B cell (primary cell): ENCODE measurements around the gene CATSPERZ. TPM values are rescaled to one million over a fixed set of nuclear protein-coding genes. Genes with fewer than 3 reads are reported as not detected.

Source experiments
- ATAC-seq: fragments of 200-7000 bp; cut with Tn5 transposase; one replicate; pipeline ENCODE4 v1.10.0; 2021; ENCODE audit warnings: low read depth, mild to moderate bottlenecking, moderate number of reproducible peaks, moderate library complexity
- CTCF ChIA-PET: fragments of 350-600 bp; sonication (Branson Sonifier 250); formaldehyde crosslinking; loops from one replicate; lab custom pipeline; 2021; ENCODE audit warnings: antibody characterized with exemption, inconsistent platforms; lab: Charles Lee
- POLR2A ChIA-PET: fragments of 350-600 bp; sonication (Branson Sonifier 250); formaldehyde crosslinking; loops from one replicate; lab custom pipeline; 2021; ENCODE audit warnings: antibody characterized with exemption; lab: Charles Lee
- DNase-seq: peaks from one replicate; pipeline ENCODE4 v3.0.0; 2013
- H2AFZ ChIP-seq: 2 replicates; pipeline ENCODE4 v1.6.1; 2012; ENCODE audit warnings: mild to moderate bottlenecking, low read depth, low read length; ENCODE audit not compliant: insufficient read depth, poor library complexity, severe bottlenecking
- H3K27ac ChIP-seq, 2 donors: 1 replicate in 1 of 2; 2 replicates in 1 of 2; pipeline ENCODE4 v1.5.1; 2012 to 2013; ENCODE audit warnings: low read length in 2 of 2, mild to moderate bottlenecking in 2 of 2, moderate library complexity in 1 of 2
- H3K27me3 ChIP-seq, 4 experiments: fragments of 200-600 bp in 1 of 4; sonication (generic) in 1 of 4; replicated peaks in 1 of 4; 1 replicate in 2 of 4; 2 replicates in 2 of 4; pipeline versions ENCODE4 v1.6.1 to v1.7.0; 2013 to 2016; ENCODE audit warnings: low read length in 3 of 4, mild to moderate bottlenecking in 2 of 4, mixed read lengths in 1 of 4, moderate library complexity in 1 of 4; ENCODE audit not compliant: insufficient read depth in 4 of 4, control insufficient read depth in 3 of 4; ENCODE audit errors: control extremely low read depth in 1 of 4
- H3K36me3 ChIP-seq, 2 experiments: replicated peaks in 1 of 2; 1 replicate in 1 of 2; 2 replicates in 1 of 2; pipeline versions ENCODE4 v1.6.1 to v1.7.1; 2013; ENCODE audit warnings: low read length in 1 of 2; ENCODE audit not compliant: insufficient read depth in 2 of 2, control insufficient read depth in 1 of 2; ENCODE audit errors: control extremely low read depth in 1 of 2, extremely low read depth in 1 of 2
- H3K4me1 ChIP-seq, 2 donors: fragments of 200-600 bp in 1 of 2; sonication (generic) in 1 of 2; 1 replicate in 1 of 2; 2 replicates in 1 of 2; pipeline versions ENCODE4 v1.5.1 to v1.6.1; 2013 to 2017; ENCODE audit warnings: low read length in 2 of 2; ENCODE audit not compliant: control insufficient read depth in 2 of 2, insufficient read depth in 2 of 2
- H3K4me2 ChIP-seq: replicated peaks from 2 replicates; pipeline ENCODE3; 2012; ENCODE audit warnings: mild to moderate bottlenecking, low read depth, low read length; ENCODE audit not compliant: poor library complexity, severe bottlenecking
- H3K4me3 ChIP-seq, 5 experiments: fragments of 200-600 bp in 1 of 5; sonication (generic) in 1 of 5; 1 replicate in 3 of 5; 2 replicates in 2 of 5; pipeline versions ENCODE4 v1.5.1 to v1.7.0; 2011 to 2016; ENCODE audit warnings: low read length in 4 of 5, mild to moderate bottlenecking in 4 of 5, low read depth in 2 of 5, control low read depth in 1 of 5, moderate library complexity in 1 of 5; ENCODE audit not compliant: insufficient read depth in 1 of 5; ENCODE audit errors: control extremely low read depth in 1 of 5, extremely low read depth in 1 of 5
- H3K79me2 ChIP-seq: fragments of 200-600 bp; sonication (generic); one replicate; pipeline ENCODE4 v1.6.0; 2016; ENCODE audit warnings: low read length; ENCODE audit not compliant: control insufficient read depth, insufficient read depth
- H3K9ac ChIP-seq: fragments of 200-600 bp; sonication (generic); 2 replicates; pipeline ENCODE4 v1.6.1; 2017; ENCODE audit warnings: mild to moderate bottlenecking, low read length, moderate library complexity
- H3K9me3 ChIP-seq, 3 donors: one replicate each; pipeline versions ENCODE4 v1.6.1 to v1.7.1; 2013; ENCODE audit warnings: low read length in 2 of 3; ENCODE audit not compliant: control insufficient read depth in 2 of 3, insufficient read depth in 1 of 3; ENCODE audit errors: control extremely low read depth in 1 of 3
- H4K20me1 ChIP-seq: 2 replicates; pipeline ENCODE4 v1.6.0; 2012; ENCODE audit warnings: mild to moderate bottlenecking, low read length; ENCODE audit not compliant: insufficient read depth, control insufficient read depth, poor library complexity, severe bottlenecking
- H3K27ac Mint-ChIP-seq: one replicate; pipeline ENCODE4 v1.8.0; 2021; ENCODE audit warnings: mixed read lengths
- H3K27me3 Mint-ChIP-seq: one replicate; pipeline ENCODE4 v1.8.0; 2021; ENCODE audit warnings: mixed read lengths
- H3K4me1 Mint-ChIP-seq: one replicate; pipeline ENCODE4 v1.8.0; 2021; ENCODE audit warnings: mixed read lengths
- H3K4me3 Mint-ChIP-seq: one replicate; pipeline ENCODE4 v1.8.0; 2021; ENCODE audit warnings: mixed read lengths
- H3K9me3 Mint-ChIP-seq: one replicate; pipeline ENCODE4 v1.8.0; 2022; ENCODE audit warnings: mixed read lengths; ENCODE audit not compliant: insufficient read depth
- EZH2 ChIP-seq: IDR thresholded peaks from 2 replicates; pipeline ENCODE4 v1.6.1; 2012; ENCODE audit warnings: borderline replicate concordance, low read depth, mild to moderate bottlenecking, moderate library complexity, low read length; ENCODE audit not compliant: insufficient read depth, poor library complexity, severe bottlenecking
- WGBS: methylation state at CpG from one replicate; pipeline ENCODE4 v1.1.5; 2013; ENCODE audit warnings: missing lambda C conversion rate; ENCODE audit not compliant: insufficient coverage; 5-methylcytosine and 5-hydroxymethylcytosine counted together
- intact Hi-C: fragments of 100-400 bp; cut with micrococcal nuclease; formaldehyde crosslinking; loops from one replicate; pipeline ENCODE4 v1.10.0; 2022
- polyA plus RNA-seq: library from polyadenylated mRNA; depleted of rRNA; stranded (reverse); fragments of >200 nt; gene quantifications from 2 replicates; pipeline ENCODE4 v1.2.3, GENCODE V29; 2012
- total RNA-seq, 2 donors: library from RNA; stranded (reverse); fragments of 120-200 nt in 1 of 2; gene quantifications; 1 replicate in 1 of 2; 2 replicates in 1 of 2; pipeline versions ENCODE4 v1.2.3 to v1.2.4, GENCODE V29; 2013 to 2022
- TF ChIP-seq, protein P1 (sequence below): fragments of 200-600 bp; IDR thresholded peaks from one replicate; pipeline ENCODE4 v1.8.0; 2022; ENCODE audit warnings: antibody characterized with exemption, mild to moderate bottlenecking

CATSPERZ gene
- total and polyA plus RNA-seq, 2 donors (not counting 1 experiment from before 2014, with no cell fraction given) = 0.39 TPM; not detected in 1

- no peak overlapping the region for H3K4me3 ChIP-seq
- CTCF ChIA-PET = interaction anchor here (1.3 to 6.8 kb wide), 4 partner anchors 12 to 86 kb away, joined by 3 to 47 read pairs (median 6); partner anchors contain the start of gene CATSPERZ
- H3K4me2 ChIP-seq = peak overlapping the region; percentile 89
These were observed 9.6 kb upstream of the CATSPERZ start for GRCh38 chr11:64290352-64291261.

More at GRCh38 chr11:64290352-64291261, 9.6 kb upstream of the CATSPERZ start:
- no peaks in the 10 kb centered on the region for H3K9me3 Mint-ChIP-seq
- peaks cover 28% of the 10 kb centered on the region for H3K27me3 Mint-ChIP-seq
- Histone ChIP-seq H3K4me1 (peaks cover 16 to 30% of the 10 kb centered on the region in 2 donors), H3K9me3 (peaks cover 0 to 11% (median 0%) of the 10 kb centered on the region in 3 donors), H2AFZ (no peak overlapping the region), H3K27ac (no peak overlapping the region), H4K20me1 (peaks cover 32% of the 10 kb centered on the region), H3K27me3 (peaks cover 0 to 45% (median 30%) of the 10 kb centered on the region in 4 experiments), H3K36me3 (no peaks in the 10 kb centered on the region), H3K9ac (no peak overlapping the region), H3K79me2 (peaks cover 12% of the 10 kb centered on the region)
- H3K27ac Mint-ChIP-seq = no peak overlapping the region
- DNase-seq (peak; percentile 32), ATAC-seq (no peak)
- peak overlapping the region; percentile 82 for H3K4me3 Mint-ChIP-seq
- intact Hi-C loops = no loop called here
- peaks cover 17% of the 10 kb centered on the region for H3K4me1 Mint-ChIP-seq
- POLR2A ChIA-PET = no interaction called here
- WGBS = 70% methylated on average over 9 of the region's 10 CpGs
- TF ChIP-seq, protein P1, sequence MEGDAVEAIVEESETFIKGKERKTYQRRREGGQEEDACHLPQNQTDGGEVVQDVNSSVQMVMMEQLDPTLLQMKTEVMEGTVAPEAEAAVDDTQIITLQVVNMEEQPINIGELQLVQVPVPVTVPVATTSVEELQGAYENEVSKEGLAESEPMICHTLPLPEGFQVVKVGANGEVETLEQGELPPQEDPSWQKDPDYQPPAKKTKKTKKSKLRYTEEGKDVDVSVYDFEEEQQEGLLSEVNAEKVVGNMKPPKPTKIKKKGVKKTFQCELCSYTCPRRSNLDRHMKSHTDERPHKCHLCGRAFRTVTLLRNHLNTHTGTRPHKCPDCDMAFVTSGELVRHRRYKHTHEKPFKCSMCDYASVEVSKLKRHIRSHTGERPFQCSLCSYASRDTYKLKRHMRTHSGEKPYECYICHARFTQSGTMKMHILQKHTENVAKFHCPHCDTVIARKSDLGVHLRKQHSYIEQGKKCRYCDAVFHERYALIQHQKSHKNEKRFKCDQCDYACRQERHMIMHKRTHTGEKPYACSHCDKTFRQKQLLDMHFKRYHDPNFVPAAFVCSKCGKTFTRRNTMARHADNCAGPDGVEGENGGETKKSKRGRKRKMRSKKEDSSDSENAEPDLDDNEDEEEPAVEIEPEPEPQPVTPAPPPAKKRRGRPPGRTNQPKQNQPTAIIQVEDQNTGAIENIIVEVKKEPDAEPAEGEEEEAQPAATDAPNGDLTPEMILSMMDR = no peak
- peak; percentile 48 for TF ChIP-seq EZH2
